ENCODE measurements around the gene PPP2R2C. TPM values are rescaled to one million over a fixed set of nuclear protein-coding genes. Genes with fewer than 3 reads are reported as not detected.

PPP2R2C gene
- total and polyA plus RNA-seq, 2 experiments from 2014 or later = 1.3 to 9.2 TPM

- TF ChIP-seq ZNF462 (CRISPR knock-in tag; IDR thresholded peaks at IDR 0.05) (no peak), CREB1 (CRISPR knock-in tag; IDR thresholded peaks at IDR 0.05; ENCODE audit: low read depth) (no peak), ZNF331 (CRISPR knock-in tag; IDR thresholded peaks at IDR 0.05; ENCODE audit: low read depth) (no peak), POLR2AphosphoS5 (IDR thresholded peaks at IDR 0.05; ENCODE audit: low read depth) (no peak), ZNF114 (CRISPR knock-in tag; IDR thresholded peaks at IDR 0.05) (no peak), EZH2 (IDR thresholded peaks at IDR 0.05; ENCODE audit: low read depth, unreplicated experiment) (no peak)
- TF ChIP-seq, protein P1, sequence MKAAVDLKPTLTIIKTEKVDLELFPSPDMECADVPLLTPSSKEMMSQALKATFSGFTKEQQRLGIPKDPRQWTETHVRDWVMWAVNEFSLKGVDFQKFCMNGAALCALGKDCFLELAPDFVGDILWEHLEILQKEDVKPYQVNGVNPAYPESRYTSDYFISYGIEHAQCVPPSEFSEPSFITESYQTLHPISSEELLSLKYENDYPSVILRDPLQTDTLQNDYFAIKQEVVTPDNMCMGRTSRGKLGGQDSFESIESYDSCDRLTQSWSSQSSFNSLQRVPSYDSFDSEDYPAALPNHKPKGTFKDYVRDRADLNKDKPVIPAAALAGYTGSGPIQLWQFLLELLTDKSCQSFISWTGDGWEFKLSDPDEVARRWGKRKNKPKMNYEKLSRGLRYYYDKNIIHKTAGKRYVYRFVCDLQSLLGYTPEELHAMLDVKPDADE (IDR thresholded peaks at IDR 0.05) = no peak
Measured at GRCh38 chr4:6415031-6415705, 57.2 kb downstream of the PPP2R2C start (continued).

DNA sequence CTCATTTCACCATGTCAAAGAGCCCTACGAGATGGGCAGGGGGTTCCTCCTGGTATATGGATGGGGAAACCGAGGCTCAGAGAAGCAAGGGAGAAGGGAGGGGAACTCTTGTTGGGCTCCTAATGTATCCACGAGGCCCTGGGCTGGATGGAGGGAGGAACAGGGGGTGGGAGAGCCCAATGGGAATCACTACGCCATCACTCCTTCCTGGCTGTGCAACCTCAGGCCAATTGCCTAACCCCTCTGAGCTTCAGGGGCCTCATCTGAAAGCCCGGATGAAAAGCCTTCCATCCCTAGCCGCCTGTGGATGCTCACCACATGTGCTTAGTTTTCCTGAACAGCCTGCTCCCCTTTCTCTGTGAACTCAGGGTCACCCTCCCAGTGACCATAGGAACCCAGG is 57.8 kb downstream of the PPP2R2C start:
- H3K27ac Mint-ChIP-seq = no peak overlapping the region
- H3K9me3 Mint-ChIP-seq = no peaks in the 10 kb centered on the region
- DNase-seq (ENCODE audit: low spot score) = no peak
- Histone ChIP-seq H3F3A (replicated peaks; ENCODE audit: low read depth) (no peaks in the 10 kb centered on the region), H3K4me2 (no peak overlapping the region), H3K4me1 (ENCODE audit: insufficient read depth) (no peaks in the 10 kb centered on the region; the same call in 1 of the 2 replicates), H3K27ac (ENCODE audit: low read depth) (no peak overlapping the region), H3K27me3 (ENCODE audit: insufficient read depth) (no peaks in the 10 kb centered on the region), H2AFZ (no peak overlapping the region), H3K4me3 (no peak overlapping the region), H3K9me2 (ENCODE audit: insufficient read depth) (no peaks in the 10 kb centered on the region), H3K79me2 (replicated peaks; ENCODE audit: insufficient read depth) (no peaks in the 10 kb centered on the region), H3K36me3 (ENCODE audit: insufficient read depth) (no peaks in the 10 kb centered on the region), H4K20me1 (replicated peaks; ENCODE audit: insufficient read depth) (no peaks in the 10 kb centered on the region)
- no peak overlapping the region for H3K4me3 Mint-ChIP-seq
- peaks cover 19% of the 10 kb centered on the region for H3K4me1 Mint-ChIP-seq
- ATAC-seq = no peak
- H3K36me3 Mint-ChIP-seq (ENCODE audit: low read depth) = no peaks in the 10 kb centered on the region
- H3K27me3 Mint-ChIP-seq (ENCODE audit: insufficient read depth, low read depth, poor library complexity) = peaks cover 7% of the 10 kb centered on the region
- TF ChIP-seq ZNF114 (CRISPR knock-in tag; IDR thresholded peaks at IDR 0.05) = no peak
- TF ChIP-seq, protein P2, sequence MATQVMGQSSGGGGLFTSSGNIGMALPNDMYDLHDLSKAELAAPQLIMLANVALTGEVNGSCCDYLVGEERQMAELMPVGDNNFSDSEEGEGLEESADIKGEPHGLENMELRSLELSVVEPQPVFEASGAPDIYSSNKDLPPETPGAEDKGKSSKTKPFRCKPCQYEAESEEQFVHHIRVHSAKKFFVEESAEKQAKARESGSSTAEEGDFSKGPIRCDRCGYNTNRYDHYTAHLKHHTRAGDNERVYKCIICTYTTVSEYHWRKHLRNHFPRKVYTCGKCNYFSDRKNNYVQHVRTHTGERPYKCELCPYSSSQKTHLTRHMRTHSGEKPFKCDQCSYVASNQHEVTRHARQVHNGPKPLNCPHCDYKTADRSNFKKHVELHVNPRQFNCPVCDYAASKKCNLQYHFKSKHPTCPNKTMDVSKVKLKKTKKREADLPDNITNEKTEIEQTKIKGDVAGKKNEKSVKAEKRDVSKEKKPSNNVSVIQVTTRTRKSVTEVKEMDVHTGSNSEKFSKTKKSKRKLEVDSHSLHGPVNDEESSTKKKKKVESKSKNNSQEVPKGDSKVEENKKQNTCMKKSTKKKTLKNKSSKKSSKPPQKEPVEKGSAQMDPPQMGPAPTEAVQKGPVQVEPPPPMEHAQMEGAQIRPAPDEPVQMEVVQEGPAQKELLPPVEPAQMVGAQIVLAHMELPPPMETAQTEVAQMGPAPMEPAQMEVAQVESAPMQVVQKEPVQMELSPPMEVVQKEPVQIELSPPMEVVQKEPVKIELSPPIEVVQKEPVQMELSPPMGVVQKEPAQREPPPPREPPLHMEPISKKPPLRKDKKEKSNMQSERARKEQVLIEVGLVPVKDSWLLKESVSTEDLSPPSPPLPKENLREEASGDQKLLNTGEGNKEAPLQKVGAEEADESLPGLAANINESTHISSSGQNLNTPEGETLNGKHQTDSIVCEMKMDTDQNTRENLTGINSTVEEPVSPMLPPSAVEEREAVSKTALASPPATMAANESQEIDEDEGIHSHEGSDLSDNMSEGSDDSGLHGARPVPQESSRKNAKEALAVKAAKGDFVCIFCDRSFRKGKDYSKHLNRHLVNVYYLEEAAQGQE (IDR thresholded peaks at IDR 0.05; ENCODE audit: unreplicated experiment) = no peak
- TF ChIP-seq CTCF (conservative IDR thresholded peaks at IDR 0.05; ENCODE audit: low read depth in 2 of 2) = no peak
- no peak for TF ChIP-seq ZNF331 (CRISPR knock-in tag; IDR thresholded peaks at IDR 0.05; ENCODE audit: low read depth)
- TF ChIP-seq JUNB (IDR thresholded peaks at IDR 0.05; ENCODE audit: unreplicated experiment) = no peak
- TF ChIP-seq NANOG (IDR thresholded peaks at IDR 0.05; ENCODE audit: borderline replicate concordance) = no peak
- no peak for TF ChIP-seq EZH2phosphoT487 (IDR thresholded peaks at IDR 0.05; ENCODE audit: unreplicated experiment)

All from GM23338 (cell line).